Psoas muscle (tissue), 8 donors: Measurements from ENCODE around the gene NAA60. TPM values are rescaled to one million over a fixed set of nuclear protein-coding genes. Genes with fewer than 3 reads are reported as not detected.

ENCODE experiments used
- ATAC-seq, 4 donors: fragments of 200-7000 bp; cut with Tn5 transposase; one replicate each; pipeline ENCODE4 v1.9.1; 2020; ENCODE audit warnings: moderate library complexity in 3 of 4, mild to moderate bottlenecking in 2 of 4
- DNase-seq, 2 donors: peaks; one replicate each; pipeline ENCODE4 v3.0.0-alpha.2; 2020
- H3K27ac ChIP-seq: fragments of 200-600 bp; one replicate; pipeline ENCODE4 v1.8.0; 2022
- H3K27me3 ChIP-seq, 3 donors: fragments of 200-600 bp in 1 of 3; one replicate each; pipeline versions ENCODE4 v1.6.1 to v1.8.0; 2013 to 2022; ENCODE audit warnings: low read length in 2 of 3, mild to moderate bottlenecking in 2 of 3, moderate library complexity in 1 of 3; ENCODE audit not compliant: insufficient read depth in 3 of 3
- H3K36me3 ChIP-seq, 2 donors: fragments of 200-600 bp in 1 of 2; one replicate each; pipeline versions ENCODE4 v1.6.1 to v1.8.0; 2013 to 2022; ENCODE audit warnings: low read depth in 1 of 2, mild to moderate bottlenecking in 1 of 2, moderate library complexity in 1 of 2; ENCODE audit not compliant: insufficient read depth in 1 of 2
- H3K4me1 ChIP-seq: fragments of 200-600 bp; one replicate; pipeline ENCODE4 v1.8.0; 2022
- H3K4me3 ChIP-seq: fragments of 200-600 bp; one replicate; pipeline ENCODE4 v1.8.0; 2022; ENCODE audit warnings: mild to moderate bottlenecking
- H3K9me3 ChIP-seq: fragments of 200-600 bp; one replicate; pipeline ENCODE4 v1.8.0; 2022
- CTCF ChIP-seq: fragments of 200-600 bp; IDR thresholded peaks from one replicate; pipeline ENCODE4 v1.8.0; 2022; ENCODE audit warnings: antibody characterized with exemption
- WGBS, 3 donors: extraction: QIAGEN DNeasy Blood & Tissue Kit; methylation state at CpG; one replicate each; pipeline versions ENCODE4 v1.1.6 to v1.1.7; 2013; 5-methylcytosine and 5-hydroxymethylcytosine counted together
- intact Hi-C, 2 donors: fragments of 100-400 bp; cut with DNase I; formaldehyde crosslinking; loops; one replicate each; pipeline versions ENCODE4 v1.11.0 to v1.14.2; 2022
- polyA plus RNA-seq, 3 donors: library from polyadenylated mRNA; stranded (reverse); fragments of 200-250 nt; gene quantifications; one replicate each; pipeline ENCODE4 v1.2.3, GENCODE V29; 2013
- total RNA-seq, 4 donors: library from RNA; stranded (reverse); fragmentation: NEBNext Ultra II Directional in 2 of 4; extraction: Animal tissue kit (Norgen Biotek cat#: 25700) in 2 of 4; gene quantifications; one replicate each; pipeline versions ENCODE4 v1.2.1 to v1.2.4, GENCODE V29; 2021 to 2023
- donor health status: healthy with polysubstance abuse.
- donor health status: DM: no; HTN: no; CAD: no; lungs with moderate emphysema.
- donor health status: Bipolar disorder and iron deficiency.
- donor health status: healthy.
- donor health status: DM: yes; HTN: yes; CAD: no.
- donor health status: DM: no; HTN: no; CAD: no.
- donor health status: DM: no; HTN: no; CAD: no.
- donor health status: DM: yes; HTN: yes; CAD: no.

The NAA60 gene
- total and polyA plus RNA-seq, 7 donors: 17.9 to 29.3 (median 20.1) TPM

- intact Hi-C loops: no loop called here
- no peak for ATAC-seq
Measured at GRCh38 chr16:3434373-3434772, 9.1 kb upstream of the NAA60 start.

GRCh38 chr16:3439637-3440036 lies 3.8 kb upstream of the NAA60 start:
- intact Hi-C loops: no loop called here

More at GRCh38 chr16:3434373-3434772, 9.1 kb upstream of the NAA60 start:
- peaks cover 0 to 15% of the 10 kb centered on the region in 2 donors for H3K36me3 ChIP-seq
- H3K27me3 ChIP-seq: no peaks in the 10 kb centered on the region
- H3K4me3 ChIP-seq: no peak overlapping the region
- peaks cover 6% of the 10 kb centered on the region for H3K9me3 ChIP-seq
- H3K27ac ChIP-seq: no peak overlapping the region
- no peak for DNase-seq
- TF ChIP-seq CTCF: no peak
- H3K4me1 ChIP-seq: no peaks in the 10 kb centered on the region

GRCh38 chr16:3444032-3444388 lies 530 bp downstream of the NAA60 start:
- TF ChIP-seq CTCF: no peak
- peaks cover 0 to 28% of the 10 kb centered on the region in 2 donors for H3K36me3 ChIP-seq
- ATAC-seq (peak; percentile 33 to 47 (median 44)), DNase-seq (no peak)
- peaks cover 7% of the 10 kb centered on the region for H3K4me1 ChIP-seq
- H3K4me3 ChIP-seq: peak overlapping the region; percentile 73
- intact Hi-C loops: no loop called here
- 31 to 37% (median 33%) methylated on average over 10 of the region's 10 CpGs for WGBS, 3 donors
- peak overlapping the region; percentile 74 for H3K27ac ChIP-seq
- H3K27me3 ChIP-seq: no peaks in the 10 kb centered on the region
- H3K9me3 ChIP-seq: no peaks in the 10 kb centered on the region

More at GRCh38 chr16:3439637-3440036, 3.8 kb upstream of the NAA60 start:
- no peak for DNase-seq
- H3K36me3 ChIP-seq: peaks cover 0 to 23% of the 10 kb centered on the region in 2 donors
- H3K27me3 ChIP-seq: no peaks in the 10 kb centered on the region
- peaks cover 4% of the 10 kb centered on the region for H3K4me1 ChIP-seq
- no peak for TF ChIP-seq CTCF
- no peak overlapping the region for H3K4me3 ChIP-seq
- ATAC-seq: no peak
- 78 to 93% (median 85%) methylated on average over 4 of the region's 4 CpGs for WGBS, 3 donors
- H3K9me3 ChIP-seq: no peaks in the 10 kb centered on the region
- no peak overlapping the region for H3K27ac ChIP-seq

GRCh38 chr16:3454093-3454492 lies 10.6 kb downstream of the NAA60 start:
- H3K36me3 ChIP-seq: peaks cover 0 to 16% of the 10 kb centered on the region in 2 donors
- WGBS, 3 donors: 77 to 89% (median 83%) methylated on average over 5 of the region's 5 CpGs
- no peak overlapping the region for H3K4me3 ChIP-seq
- TF ChIP-seq CTCF: no peak
- intact Hi-C loops: no loop called here
- H3K27me3 ChIP-seq: no peaks in the 10 kb centered on the region
- no peak overlapping the region for H3K27ac ChIP-seq
- no peaks in the 10 kb centered on the region for H3K9me3 ChIP-seq
- ATAC-seq: no peak
- DNase-seq: no peak
- peaks cover 18% of the 10 kb centered on the region for H3K4me1 ChIP-seq

- H3K27me3 ChIP-seq: no peaks in the 10 kb centered on the region
- no peak for ATAC-seq
- peaks cover 24% of the 10 kb centered on the region for H3K4me1 ChIP-seq
- H3K27ac ChIP-seq: no peak overlapping the region
- H3K36me3 ChIP-seq: peaks cover 0 to 10% of the 10 kb centered on the region in 2 donors
- intact Hi-C loops: loop anchor here in 1 of 2 donors (5.0 kb wide), 1 partner anchor 52 kb away; the partner anchor contains the start of genes ZNF174 and ZSCAN32
- H3K9me3 ChIP-seq: no peaks in the 10 kb centered on the region
- no peak overlapping the region for H3K4me3 ChIP-seq
- WGBS, 3 donors: 43 to 58% (median 43%) methylated on average over 10 of the region's 10 CpGs
- TF ChIP-seq CTCF: no peak
- no peak for DNase-seq
Measured at GRCh38 chr16:3454631-3455147, 11.2 kb downstream of the NAA60 start.
